Fibroblast of the aortic adventitia (primary cell): ENCODE measurements around the gene ZNF101. TPM values are rescaled to one million over a fixed set of nuclear protein-coding genes. Genes with fewer than 3 reads are reported as not detected.
"Not testable (repeated sequence)": the region's sequence is repeated elsewhere in the genome, so short reads cannot be mapped to it uniquely, and the experiment has no call there.

Experiments used
- DNase-seq: peaks from one replicate; pipeline ENCODE4 v3.0.0-alpha.2; 2010; ENCODE audit warnings: low read depth
- H3K4me3 ChIP-seq: 2 replicates; pipeline ENCODE4 v1.5.1; 2011; ENCODE audit warnings: low read depth, mild to moderate bottlenecking, control low read depth, low read length, moderate library complexity
- total RNA-seq: library from RNA; depleted of rRNA; stranded (reverse); fragments of >200 nt; gene quantifications from 2 replicates; pipeline ENCODE4 v1.2.3, GENCODE V29; 2012; ENCODE audit warnings: low replicate concordance
- TF ChIP-seq, protein P1 (sequence below): IDR thresholded peaks from 2 replicates; pipeline ENCODE4 v1.5.1; 2011; ENCODE audit warnings: mild to moderate bottlenecking, low read length, control low read depth, inconsistent platforms; ENCODE audit not compliant: insufficient read depth

The ZNF101 gene
- total RNA-seq, 1 donor, result 6.8 TPM

DNA sequence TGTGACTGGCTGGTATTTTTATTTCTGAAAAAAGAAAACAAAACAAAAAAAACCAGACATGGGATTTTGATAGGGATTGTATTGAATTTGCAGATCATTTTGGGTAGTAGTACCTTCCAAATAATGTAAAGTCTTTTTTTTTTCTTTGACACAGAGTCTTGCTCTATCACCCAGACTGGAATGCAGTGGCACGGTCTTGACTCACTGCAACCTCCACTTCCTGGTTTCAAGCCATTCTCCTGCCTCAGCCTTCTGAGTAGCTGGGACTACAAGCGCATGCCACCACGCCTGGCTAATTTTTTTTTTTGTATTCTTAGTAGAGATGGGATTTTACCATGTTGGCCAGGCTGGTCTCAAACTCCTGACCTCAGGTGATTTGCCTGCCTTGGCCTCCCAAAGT is 4.2 kb downstream of the ZNF101 start:
- H3K4me3 ChIP-seq, result no peak overlapping the region
- TF ChIP-seq, protein P1, sequence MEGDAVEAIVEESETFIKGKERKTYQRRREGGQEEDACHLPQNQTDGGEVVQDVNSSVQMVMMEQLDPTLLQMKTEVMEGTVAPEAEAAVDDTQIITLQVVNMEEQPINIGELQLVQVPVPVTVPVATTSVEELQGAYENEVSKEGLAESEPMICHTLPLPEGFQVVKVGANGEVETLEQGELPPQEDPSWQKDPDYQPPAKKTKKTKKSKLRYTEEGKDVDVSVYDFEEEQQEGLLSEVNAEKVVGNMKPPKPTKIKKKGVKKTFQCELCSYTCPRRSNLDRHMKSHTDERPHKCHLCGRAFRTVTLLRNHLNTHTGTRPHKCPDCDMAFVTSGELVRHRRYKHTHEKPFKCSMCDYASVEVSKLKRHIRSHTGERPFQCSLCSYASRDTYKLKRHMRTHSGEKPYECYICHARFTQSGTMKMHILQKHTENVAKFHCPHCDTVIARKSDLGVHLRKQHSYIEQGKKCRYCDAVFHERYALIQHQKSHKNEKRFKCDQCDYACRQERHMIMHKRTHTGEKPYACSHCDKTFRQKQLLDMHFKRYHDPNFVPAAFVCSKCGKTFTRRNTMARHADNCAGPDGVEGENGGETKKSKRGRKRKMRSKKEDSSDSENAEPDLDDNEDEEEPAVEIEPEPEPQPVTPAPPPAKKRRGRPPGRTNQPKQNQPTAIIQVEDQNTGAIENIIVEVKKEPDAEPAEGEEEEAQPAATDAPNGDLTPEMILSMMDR, result no peak
- DNase-seq, result no peak

DNA sequence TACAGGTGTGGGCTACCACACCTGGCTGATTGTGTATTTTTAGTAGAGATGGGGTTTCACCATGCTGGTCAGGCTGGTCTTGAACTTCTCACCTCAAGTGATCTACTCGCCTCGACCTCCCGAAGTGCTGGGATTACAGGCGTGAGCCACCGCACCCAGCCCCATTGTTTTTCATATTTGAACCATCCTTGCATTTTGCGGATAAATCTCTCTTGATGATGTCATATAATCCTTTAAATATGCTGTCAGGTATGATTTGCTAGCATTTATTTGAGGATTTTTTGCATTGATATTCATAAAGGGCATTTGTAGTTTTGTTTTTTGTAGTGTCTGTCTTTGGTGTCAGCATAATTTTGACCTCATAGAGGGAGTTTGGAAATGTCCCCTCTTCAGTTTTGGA is 5.7 kb downstream of the ZNF101 start:
- TF ChIP-seq, protein P1, result no peak
- DNase-seq, result no peak
- no peak overlapping the region for H3K4me3 ChIP-seq

DNA sequence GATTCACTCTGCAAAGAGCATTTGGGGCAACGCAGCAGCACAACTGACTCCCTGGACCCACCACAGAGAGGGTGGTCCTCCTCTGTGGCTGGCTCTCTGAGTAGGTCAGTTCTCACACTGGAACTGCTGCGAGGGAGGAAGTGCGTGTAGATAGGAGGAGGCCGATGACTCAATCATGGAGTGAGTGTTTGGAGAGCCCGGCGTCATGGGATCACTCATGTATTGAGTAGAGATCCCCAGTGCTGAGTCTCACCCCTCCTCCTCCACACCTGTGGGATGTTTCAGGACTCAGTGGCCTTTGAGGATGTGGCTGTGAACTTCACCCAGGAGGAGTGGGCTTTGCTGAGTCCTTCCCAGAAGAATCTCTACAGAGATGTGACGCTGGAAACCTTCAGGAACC is 8.9 kb downstream of the ZNF101 start:
- TF ChIP-seq, protein P1, result no peak
- H3K4me3 ChIP-seq, result no peak overlapping the region
- DNase-seq, result no peak

DNA sequence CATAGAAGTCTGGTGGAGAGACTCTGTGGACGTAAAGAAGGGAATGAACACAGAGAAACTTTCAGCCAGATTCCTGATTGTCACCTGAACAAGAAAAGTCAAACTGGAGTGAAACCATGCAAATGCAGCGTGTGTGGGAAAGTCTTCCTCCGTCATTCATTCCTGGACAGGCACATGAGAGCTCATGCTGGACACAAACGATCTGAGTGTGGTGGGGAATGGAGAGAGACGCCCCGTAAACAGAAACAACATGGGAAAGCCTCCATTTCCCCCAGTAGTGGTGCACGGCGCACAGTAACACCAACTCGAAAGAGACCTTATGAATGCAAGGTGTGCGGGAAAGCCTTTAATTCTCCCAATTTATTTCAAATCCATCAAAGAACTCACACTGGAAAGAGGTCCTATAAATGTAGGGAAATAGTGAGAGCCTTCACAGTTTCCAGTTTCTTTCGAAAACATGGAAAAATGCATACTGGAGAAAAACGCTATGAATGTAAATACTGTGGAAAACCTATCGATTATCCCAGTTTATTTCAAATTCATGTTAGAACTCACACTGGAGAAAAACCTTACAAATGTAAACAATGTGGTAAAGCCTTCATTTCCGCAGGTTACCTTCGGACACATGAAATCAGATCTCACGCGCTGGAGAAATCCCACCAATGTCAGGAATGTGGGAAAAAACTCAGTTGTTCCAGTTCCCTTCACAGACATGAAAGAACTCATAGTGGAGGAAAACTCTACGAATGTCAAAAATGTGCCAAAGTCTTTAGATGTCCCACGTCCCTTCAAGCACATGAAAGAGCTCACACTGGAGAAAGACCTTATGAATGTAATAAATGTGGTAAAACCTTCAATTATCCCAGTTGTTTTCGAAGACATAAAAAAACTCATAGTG is 10.8 kb downstream of the ZNF101 start:
- DNase-seq, result no peak
- TF ChIP-seq, protein P1, result no peak
- no peak overlapping the region for H3K4me3 ChIP-seq

DNA sequence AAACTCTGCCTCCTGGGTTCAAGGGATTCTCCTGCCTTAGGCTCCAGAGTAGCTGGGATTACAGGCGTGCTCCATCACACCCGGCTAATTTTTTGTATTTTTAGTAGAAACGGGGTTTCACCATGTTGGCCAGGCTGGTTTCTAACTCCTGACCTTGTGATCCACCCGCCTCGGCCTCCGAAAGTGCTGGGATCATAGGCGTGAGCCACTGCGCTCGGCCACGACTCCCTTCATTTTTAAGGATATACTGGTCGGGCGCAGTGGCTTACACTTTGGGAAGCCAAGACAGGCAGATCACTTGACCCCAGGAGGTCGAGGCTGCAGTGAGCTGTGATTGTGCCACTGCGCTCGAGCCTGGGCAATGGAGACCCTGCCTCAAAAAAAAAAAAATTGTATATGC is 17.5 kb downstream of the ZNF101 start:
- H3K4me3 ChIP-seq, DNase-seq: not testable (repeated sequence)

DNA sequence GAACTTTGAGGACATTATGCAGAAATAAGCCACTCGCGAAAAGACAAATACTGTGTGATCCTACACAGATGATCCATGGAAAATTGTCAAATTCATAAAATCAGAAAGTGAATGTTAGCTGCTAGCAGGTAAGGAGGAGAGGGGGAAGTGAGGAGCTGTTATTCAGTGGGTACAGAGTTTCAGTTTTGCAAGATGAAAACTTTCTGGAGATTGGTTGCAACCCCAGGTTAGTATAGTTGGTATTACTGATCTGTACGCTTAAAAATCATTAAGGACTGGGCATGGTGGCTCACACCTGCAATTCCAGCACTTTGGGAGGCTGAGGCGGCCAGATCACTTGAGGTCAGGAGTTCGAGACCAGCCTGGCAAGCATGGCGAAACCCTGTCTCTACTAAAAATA is 17.9 kb downstream of the ZNF101 start:
- no peak for DNase-seq
- no peak overlapping the region for H3K4me3 ChIP-seq
- TF ChIP-seq, protein P1, result no peak

DNA sequence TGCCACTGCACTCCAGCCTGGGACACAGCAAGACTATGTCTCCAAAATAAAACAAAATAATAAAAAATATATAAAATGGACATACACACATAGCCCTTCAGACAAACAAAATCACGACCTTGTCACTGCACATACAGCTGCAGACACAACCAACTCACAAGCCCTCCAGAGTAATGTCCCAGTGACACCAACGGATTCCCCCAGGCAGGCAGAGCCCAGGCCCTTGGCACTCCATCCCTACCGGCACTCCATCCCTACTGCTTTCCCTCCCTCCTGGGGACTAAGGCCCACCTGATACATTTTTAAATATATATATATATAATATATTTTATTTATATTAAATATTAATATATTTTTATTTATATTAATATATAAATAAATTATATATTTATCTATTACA is 18.5 kb downstream of the ZNF101 start:
- no peak for DNase-seq
- TF ChIP-seq, protein P1, result no peak
- H3K4me3 ChIP-seq, result no peak overlapping the region

DNA sequence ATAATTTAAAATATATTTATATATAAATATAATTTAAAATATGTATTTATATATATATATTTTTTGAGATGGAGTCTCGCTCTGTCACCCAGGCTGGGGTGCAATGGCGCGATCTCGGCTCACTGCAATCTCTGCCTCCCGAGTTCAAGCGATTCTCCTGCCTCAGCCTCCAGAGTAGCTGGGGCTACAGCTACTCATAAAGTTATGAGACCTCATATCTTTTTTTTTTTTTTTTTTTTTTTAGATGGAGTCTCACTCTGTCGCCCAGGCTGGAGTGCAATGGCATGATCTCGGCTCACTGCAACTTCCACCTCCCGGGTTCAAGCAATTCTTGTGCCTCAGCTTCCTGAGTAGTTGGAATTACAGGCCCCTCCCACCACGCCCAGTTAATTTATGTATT is 20.4 kb downstream of the ZNF101 start:
- DNase-seq, H3K4me3 ChIP-seq: not testable (repeated sequence)
